ENCODE results near the gene NR1H2. TPM values are rescaled to one million over a fixed set of nuclear protein-coding genes. Genes with fewer than 3 reads are reported as not detected.
"Not testable (repeated sequence)": the region's sequence is repeated elsewhere in the genome, so short reads cannot be mapped to it uniquely, and the experiment has no call there.

NR1H2 gene
- total and polyA plus RNA-seq, 2 experiments from 2014 or later, result 102 to 140 TPM

- H3K9ac ChIP-seq, result peak overlapping the region; percentile 82
- no peaks in the 10 kb centered on the region for H3K9me3 ChIP-seq (ENCODE audit: low read depth)
- peaks cover 3% of the 10 kb centered on the region; the same call in 1 of the 2 replicates for H3K4me1 ChIP-seq (ENCODE audit: insufficient read depth)
- H3K27me3 ChIP-seq (replicated peaks; ENCODE audit: insufficient read depth), result no peaks in the 10 kb centered on the region
- no peaks in the 10 kb centered on the region for H4K20me1 ChIP-seq (ENCODE audit: insufficient read depth)
- H3K79me2 ChIP-seq (ENCODE audit: insufficient read depth), result peaks cover 32% of the 10 kb centered on the region
- peak overlapping the region; percentile 76 for H2AFZ ChIP-seq
- TF ChIP-seq EZH2phosphoT487 (IDR thresholded peaks at IDR 0.05; ENCODE audit: insufficient read depth, low read depth), result no peak
- TF ChIP-seq EZH2 (IDR thresholded peaks at IDR 0.05; ENCODE audit: insufficient read depth, poor library complexity, severe bottlenecking), result no peak
- H3K4me2 ChIP-seq (ENCODE audit: unreplicated experiment), result peak overlapping the region; percentile 99
- H3K4me3 ChIP-seq, result peak overlapping the region; percentile 77
- WGBS, 2 experiments (ENCODE audit: low coverage in 1 of 2, low lambda C conversion rate in 2 of 2, missing lambda C conversion rate in 2 of 2), result 3 to 4% methylated on average over 26 of the region's 26 CpGs
- in situ Hi-C loops (cut with MboI), result no loop called here
- peak overlapping the region; percentile 61 for H3K27ac ChIP-seq
- H3F3A ChIP-seq (ENCODE audit: insufficient read depth), result peaks cover 17% of the 10 kb centered on the region
- peak; percentile 66 for DNase-seq
- no peaks in the 10 kb centered on the region for H3K9me2 ChIP-seq (ENCODE audit: insufficient read depth)
- no peaks in the 10 kb centered on the region; the same call in 1 of the 2 replicates for H3K36me3 ChIP-seq (ENCODE audit: low read depth)
Observed at GRCh38 chr19:50384685-50385535, 8.7 kb downstream of the NR1H2 start.

GRCh38 chr19:50387176-50387867 is 11.1 kb downstream of the NR1H2 start:
- H3K79me2 ChIP-seq (ENCODE audit: insufficient read depth), result peaks cover 37% of the 10 kb centered on the region
- DNase-seq, result peak; percentile 72
- H3K9me3 ChIP-seq (ENCODE audit: low read depth), result no peaks in the 10 kb centered on the region
- H3K9ac ChIP-seq, result no peak overlapping the region
- H3K27me3 ChIP-seq (replicated peaks; ENCODE audit: insufficient read depth), result no peaks in the 10 kb centered on the region
- no peaks in the 10 kb centered on the region for H3K36me3 ChIP-seq (ENCODE audit: low read depth)
- no peaks in the 10 kb centered on the region for H3K9me2 ChIP-seq (ENCODE audit: insufficient read depth)
- H4K20me1 ChIP-seq (ENCODE audit: insufficient read depth), result no peaks in the 10 kb centered on the region
- in situ Hi-C loops (cut with MboI), result no loop called here
- TF ChIP-seq EZH2phosphoT487 (IDR thresholded peaks at IDR 0.05; ENCODE audit: insufficient read depth, low read depth), result no peak
- no peak for TF ChIP-seq EZH2 (IDR thresholded peaks at IDR 0.05; ENCODE audit: insufficient read depth, poor library complexity, severe bottlenecking)
- no peak overlapping the region for H3K4me2 ChIP-seq (ENCODE audit: unreplicated experiment)
- H3K4me1 ChIP-seq (ENCODE audit: insufficient read depth), result peaks cover 3% of the 10 kb centered on the region; the same call in 1 of the 2 replicates
- H2AFZ ChIP-seq, result no peak overlapping the region
- 84% methylated on average over 21 of the region's 21 CpGs for WGBS, 2 experiments (ENCODE audit: low coverage in 1 of 2, low lambda C conversion rate in 2 of 2, missing lambda C conversion rate in 2 of 2)
- H3K4me3 ChIP-seq, result no peak overlapping the region
- H3K27ac ChIP-seq, result no peak overlapping the region
- H3F3A ChIP-seq (ENCODE audit: insufficient read depth), result peaks cover 17% of the 10 kb centered on the region

- no peak for DNase-seq
- no peak for TF ChIP-seq EZH2phosphoT487 (IDR thresholded peaks at IDR 0.05; ENCODE audit: insufficient read depth, low read depth)
- no peak for TF ChIP-seq EZH2 (IDR thresholded peaks at IDR 0.05; ENCODE audit: insufficient read depth, poor library complexity, severe bottlenecking)
- in situ Hi-C loops (cut with MboI), result no loop called here
- H3F3A ChIP-seq (ENCODE audit: insufficient read depth), result peaks cover 15% of the 10 kb centered on the region
- no peak overlapping the region for H3K27ac ChIP-seq
- H3K79me2 ChIP-seq (ENCODE audit: insufficient read depth), result peaks cover 39% of the 10 kb centered on the region
- WGBS, 2 experiments (ENCODE audit: low coverage in 1 of 2, low lambda C conversion rate in 2 of 2, missing lambda C conversion rate in 2 of 2), result 98% methylated on average over 8 of the region's 8 CpGs
- H3K9ac ChIP-seq, result no peak overlapping the region
- H3K9me2 ChIP-seq (ENCODE audit: insufficient read depth), result no peaks in the 10 kb centered on the region
- no peaks in the 10 kb centered on the region for H3K27me3 ChIP-seq (replicated peaks; ENCODE audit: insufficient read depth)
- peaks cover 3% of the 10 kb centered on the region; the same call in 1 of the 2 replicates for H3K4me1 ChIP-seq (ENCODE audit: insufficient read depth)
- no peak overlapping the region for H3K4me2 ChIP-seq (ENCODE audit: unreplicated experiment)
- H3K4me3 ChIP-seq, result no peak overlapping the region
- H4K20me1 ChIP-seq (ENCODE audit: insufficient read depth), result no peaks in the 10 kb centered on the region
- H3K9me3 ChIP-seq (ENCODE audit: low read depth), result no peaks in the 10 kb centered on the region
- H3K36me3 ChIP-seq (ENCODE audit: low read depth), result no peaks in the 10 kb centered on the region
- H2AFZ ChIP-seq, result no peak overlapping the region
Observed at GRCh38 chr19:50387868-50388245, 11.6 kb downstream of the NR1H2 start.

GRCh38 chr19:50390295-50390694 is 14.0 kb downstream of the NR1H2 start:
- H3K27me3 ChIP-seq (replicated peaks; ENCODE audit: insufficient read depth); H3K4me1 ChIP-seq (ENCODE audit: insufficient read depth); H3K9me3 ChIP-seq (ENCODE audit: low read depth); H4K20me1 ChIP-seq (ENCODE audit: insufficient read depth); H3K9me2 ChIP-seq (ENCODE audit: insufficient read depth); H3K9ac ChIP-seq; H3K4me2 ChIP-seq (ENCODE audit: unreplicated experiment); DNase-seq; H3F3A ChIP-seq (ENCODE audit: insufficient read depth); H3K36me3 ChIP-seq (ENCODE audit: low read depth); in situ Hi-C loops (cut with MboI); H2AFZ ChIP-seq; H3K27ac ChIP-seq; H3K4me3 ChIP-seq: not testable (repeated sequence)
- 96 to 98% methylated on average over 3 of the region's 3 CpGs for WGBS, 2 experiments (ENCODE audit: low coverage in 1 of 2, low lambda C conversion rate in 2 of 2, missing lambda C conversion rate in 2 of 2)
- H3K79me2 ChIP-seq (ENCODE audit: insufficient read depth), result peaks cover 39% of the 10 kb centered on the region

GRCh38 chr19:50390952-50391351 is 14.7 kb downstream of the NR1H2 start:
- H4K20me1 ChIP-seq (ENCODE audit: insufficient read depth); H3K36me3 ChIP-seq (ENCODE audit: low read depth); in situ Hi-C loops (cut with MboI); H3K9me2 ChIP-seq (ENCODE audit: insufficient read depth); H3K4me3 ChIP-seq; DNase-seq; H3K4me2 ChIP-seq (ENCODE audit: unreplicated experiment); H3K4me1 ChIP-seq (ENCODE audit: insufficient read depth); H2AFZ ChIP-seq; H3K9me3 ChIP-seq (ENCODE audit: low read depth); H3K27ac ChIP-seq; H3K27me3 ChIP-seq (replicated peaks; ENCODE audit: insufficient read depth); H3F3A ChIP-seq (ENCODE audit: insufficient read depth); H3K9ac ChIP-seq: not testable (repeated sequence)
- H3K79me2 ChIP-seq (ENCODE audit: insufficient read depth), result peaks cover 35% of the 10 kb centered on the region
- WGBS, 2 experiments (ENCODE audit: low coverage in 1 of 2, low lambda C conversion rate in 2 of 2, missing lambda C conversion rate in 2 of 2), result 89 to 98% methylated on average over 21 to 23 of the region's 23 CpGs

Data from GM23248 (cell line).